Colonic mucosa (tissue), 4 donors: ENCODE results near the gene MFSD6. TPM values are rescaled to one million over a fixed set of nuclear protein-coding genes. Genes with fewer than 3 reads are reported as not detected.
"Not testable (repeated sequence)": the region's sequence is repeated elsewhere in the genome, so short reads cannot be mapped to it uniquely, and the experiment has no call there.

Source experiments
- DNase-seq: peaks from one replicate; pipeline ENCODE4 v3.0.0-alpha.2; 2020
- H3K27ac ChIP-seq: fragments of 200-600 bp; one replicate; pipeline ENCODE4 v1.8.0; 2021
- H3K27me3 ChIP-seq: fragments of 200-600 bp; one replicate; pipeline ENCODE4 v1.8.0; 2021
- H3K36me3 ChIP-seq: fragments of 200-600 bp; one replicate; pipeline ENCODE4 v1.8.0; 2021
- H3K4me1 ChIP-seq: fragments of 200-600 bp; one replicate; pipeline ENCODE4 v1.8.0; 2021; ENCODE audit warnings: mild to moderate bottlenecking
- H3K4me3 ChIP-seq: fragments of 200-600 bp; one replicate; pipeline ENCODE4 v1.8.0; 2021
- H3K9ac ChIP-seq, 2 donors: one replicate each; pipeline ENCODE4 v1.7.0; 2013; ENCODE audit warnings: control low read depth in 2 of 2, low read depth in 2 of 2, low read length in 2 of 2
- H3K9me3 ChIP-seq: fragments of 200-600 bp; one replicate; pipeline ENCODE4 v1.8.0; 2021
- CTCF ChIP-seq: fragments of 200-600 bp; IDR thresholded peaks from one replicate; pipeline ENCODE4 v1.8.0; 2022; ENCODE audit warnings: antibody characterized with exemption, mild to moderate bottlenecking
- intact Hi-C: fragments of 100-400 bp; cut with DNase I; formaldehyde crosslinking; loops from one replicate; pipeline ENCODE4 v1.14.1; 2022
- total RNA-seq, 2 donors: library from RNA; stranded (reverse); fragmentation: NEBNext Ultra II Directional in 1 of 2; extraction: Animal tissue kit (Norgen Biotek cat#: 25700) in 1 of 2; gene quantifications; one replicate each; pipeline ENCODE4 v1.2.1, GENCODE V29; 2021
- donor health status: healthy.
- donor health status: DM: no; HTN: no; CAD: no.
- donor health status: DM: no; HTN: no; CAD: no.

The MFSD6 gene
- total RNA-seq, 2 donors from 2014 or later, result 60.9 to 83.3 TPM

DNA sequence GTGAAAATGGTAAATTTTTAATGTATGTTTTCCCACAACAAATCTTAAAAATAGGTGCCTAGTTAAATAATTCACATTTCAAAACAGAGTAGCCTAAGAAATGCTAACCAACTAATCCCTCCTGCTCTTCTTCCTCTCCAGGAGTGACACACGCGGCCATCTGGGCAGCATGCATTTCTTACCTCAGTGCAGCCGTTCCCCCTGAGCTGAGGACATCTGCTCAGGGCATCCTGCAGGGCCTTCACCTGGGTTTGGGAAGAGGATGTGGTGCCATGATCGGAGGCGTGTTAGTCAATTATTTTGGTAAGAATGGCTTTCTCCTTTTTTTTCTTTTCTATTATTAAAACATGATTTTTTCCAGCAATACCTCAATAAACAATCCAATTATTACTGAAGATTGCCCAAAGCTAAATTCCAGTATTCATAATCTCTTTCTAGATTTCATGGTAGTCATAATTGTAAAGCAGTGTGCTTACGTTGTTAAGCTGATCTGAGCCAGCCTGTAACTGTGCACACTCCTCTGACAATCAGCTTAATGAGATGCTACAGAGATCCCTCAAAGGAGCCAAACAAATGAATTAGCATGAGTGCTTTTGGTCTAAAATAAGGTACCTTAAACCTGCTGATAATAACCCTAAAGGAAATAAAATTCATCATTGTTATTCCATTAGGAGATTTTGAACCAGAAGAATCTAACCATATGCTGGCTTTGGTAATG is 80.5 kb downstream of the MFSD6 start:
- intact Hi-C loops, result no loop called here
- H3K27ac ChIP-seq, result no peak overlapping the region
- no peak for TF ChIP-seq CTCF
- H3K4me3 ChIP-seq, result no peak overlapping the region
- no peaks in the 10 kb centered on the region for H3K36me3 ChIP-seq
- H3K4me1 ChIP-seq, result no peaks in the 10 kb centered on the region
- no peaks in the 10 kb centered on the region for H3K27me3 ChIP-seq
- H3K9ac ChIP-seq, result no peak overlapping the region
- DNase-seq, result no peak
- no peaks in the 10 kb centered on the region for H3K9me3 ChIP-seq

- Histone ChIP-seq H3K4me3 (no peak overlapping the region), H3K4me1 (no peaks in the 10 kb centered on the region), H3K36me3 (no peaks in the 10 kb centered on the region), H3K9me3 (no peaks in the 10 kb centered on the region), H3K27ac (no peak overlapping the region), H3K27me3 (no peaks in the 10 kb centered on the region), H3K9ac (no peak overlapping the region)
- intact Hi-C loops, result no loop called here
- no peak for DNase-seq
- TF ChIP-seq CTCF, result no peak
These were observed 81.3 kb downstream of the MFSD6 start for GRCh38 chr2:190489475-190489874.

- no peak overlapping the region for H3K9ac ChIP-seq
These were observed 82.3 kb downstream of the MFSD6 start for GRCh38 chr2:190490502-190490901.

DNA sequence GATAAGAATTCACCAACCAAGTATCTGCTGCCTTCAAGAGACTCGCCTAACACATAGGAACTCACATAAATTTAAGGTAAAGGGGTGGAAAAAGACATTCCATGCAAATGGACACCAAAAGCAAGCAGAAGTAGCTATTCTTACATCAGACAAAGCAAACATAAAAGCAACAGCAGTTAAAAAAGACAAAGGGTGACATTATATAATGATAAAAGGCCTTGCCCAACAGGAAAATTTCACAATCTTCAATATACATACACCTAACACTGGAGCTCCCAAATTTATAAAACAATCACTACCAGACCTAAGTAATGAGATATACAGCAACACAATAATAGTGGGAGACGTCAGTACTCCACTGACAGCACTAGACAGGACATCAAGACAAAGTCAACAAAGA is 84.9 kb downstream of the MFSD6 start:
- H3K36me3 ChIP-seq, result no peaks in the 10 kb centered on the region
- no peaks in the 10 kb centered on the region for H3K27me3 ChIP-seq
- no peak for DNase-seq
- H3K9ac ChIP-seq, result no peak overlapping the region
- H3K4me1 ChIP-seq, result no peaks in the 10 kb centered on the region
- no peaks in the 10 kb centered on the region for H3K9me3 ChIP-seq
- intact Hi-C loops, result no loop called here
- no peak overlapping the region for H3K27ac ChIP-seq
- no peak overlapping the region for H3K4me3 ChIP-seq
- no peak for TF ChIP-seq CTCF

More at GRCh38 chr2:190490502-190490901, 82.3 kb downstream of the MFSD6 start:
- DNase-seq, result no peak
- TF ChIP-seq CTCF, result no peak
- H3K27me3 ChIP-seq, result no peaks in the 10 kb centered on the region
- H3K4me1 ChIP-seq, result no peaks in the 10 kb centered on the region
- no peak overlapping the region for H3K27ac ChIP-seq
- intact Hi-C loops, result no loop called here
- no peaks in the 10 kb centered on the region for H3K9me3 ChIP-seq
- H3K4me3 ChIP-seq, result no peak overlapping the region
- no peaks in the 10 kb centered on the region for H3K36me3 ChIP-seq

GRCh38 chr2:190494600-190495227 is 86.6 kb downstream of the MFSD6 start:
- H3K4me3 ChIP-seq, H3K9ac ChIP-seq, DNase-seq, H3K36me3 ChIP-seq, H3K27ac ChIP-seq, H3K4me1 ChIP-seq, intact Hi-C loops, H3K27me3 ChIP-seq, H3K9me3 ChIP-seq: not testable (repeated sequence)

- no peak overlapping the region for H3K27ac ChIP-seq
- intact Hi-C loops, result no loop called here
- DNase-seq, result no peak
These were observed 89.3 kb downstream of the MFSD6 start for GRCh38 chr2:190497428-190497827.

More at GRCh38 chr2:190497428-190497827, 89.3 kb downstream of the MFSD6 start:
- Histone ChIP-seq H3K4me1 (peaks cover 4% of the 10 kb centered on the region), H3K9me3 (no peaks in the 10 kb centered on the region), H3K27me3 (no peaks in the 10 kb centered on the region), H3K9ac (no peak overlapping the region), H3K36me3 (no peaks in the 10 kb centered on the region), H3K4me3 (no peak overlapping the region)
- TF ChIP-seq CTCF, result no peak
